ENCODE measurements around the gene SGTA.

The SGTA gene

GRCh38 chr19:2750808-2751437, 32.1 kb downstream of the SGTA start:
- DNase-seq (ENCODE audit: low read depth): no peak

- no peak for DNase-seq (ENCODE audit: low read depth)
Measured at GRCh38 chr19:2747349-2747748, 35.7 kb downstream of the SGTA start.

- no peak for DNase-seq (ENCODE audit: low read depth)
Measured at GRCh38 chr19:2744113-2744512, 39.0 kb downstream of the SGTA start.

- no peak for DNase-seq (ENCODE audit: low read depth)
Measured at GRCh38 chr19:2743099-2743498, 40.0 kb downstream of the SGTA start.

- no peak for DNase-seq (ENCODE audit: low read depth)
Measured at GRCh38 chr19:2740314-2740656, 42.8 kb downstream of the SGTA start.

- peak; percentile 98 for DNase-seq (ENCODE audit: low read depth)
Measured at GRCh38 chr19:2739602-2740313, 43.3 kb downstream of the SGTA start, which contains the start of gene SLC39A3. Gene SLC39A3 (minus strand): TSS chr19:2740017. CDS start chr19:2737257, 2,760 bp downstream.

- no peak for DNase-seq (ENCODE audit: low read depth)
Measured at GRCh38 chr19:2736550-2737190, 46.4 kb downstream of the SGTA start.

- DNase-seq (ENCODE audit: low read depth): no peak
Measured at GRCh38 chr19:2735374-2735773, 47.7 kb downstream of the SGTA start.

- DNase-seq (ENCODE audit: low read depth): no peak
Measured at GRCh38 chr19:2734589-2735288, 48.3 kb downstream of the SGTA start.

- no peak for DNase-seq (ENCODE audit: low read depth)
Measured at GRCh38 chr19:2733930-2734588, 49.0 kb downstream of the SGTA start.

- no peak for DNase-seq (ENCODE audit: low read depth)
Measured at GRCh38 chr19:2732883-2733282, 50.2 kb downstream of the SGTA start.

- DNase-seq (ENCODE audit: low read depth): no peak
Measured at GRCh38 chr19:2732157-2732725, 50.8 kb downstream of the SGTA start.

- DNase-seq (ENCODE audit: low read depth): no peak
Measured at GRCh38 chr19:2731181-2731995, 51.7 kb downstream of the SGTA start.

GRCh38 chr19:2729943-2730818, 52.9 kb downstream of the SGTA start:
- no peak for DNase-seq (ENCODE audit: low read depth)

GRCh38 chr19:2728783-2729387, 54.2 kb downstream of the SGTA start:
- DNase-seq (ENCODE audit: low read depth): no peak

GRCh38 chr19:2727640-2727944, 55.5 kb downstream of the SGTA start:
- no peak for DNase-seq (ENCODE audit: low read depth)

- no peak for DNase-seq (ENCODE audit: low read depth)
Measured at GRCh38 chr19:2726904-2727639, 56.0 kb downstream of the SGTA start.

- no peak for DNase-seq (ENCODE audit: low read depth)
Measured at GRCh38 chr19:2726160-2726855, 56.8 kb downstream of the SGTA start.

Measured in fibroblast of gingiva (primary cell).